Measurements from ENCODE around the gene CFAP100. TPM values are rescaled to one million over a fixed set of nuclear protein-coding genes. Genes with fewer than 3 reads are reported as not detected.

CFAP100 gene
- total and polyA plus RNA-seq, 10 donors, result not detected

- no peak for TF ChIP-seq CTCF (IDR thresholded peaks at IDR 0.05 in 8 of 11, conservative IDR thresholded peaks at IDR 0.05 in 3 of 11)
- H3K27me3 ChIP-seq (replicated peaks in 1 of 7), result peaks cover 0 to 41% (median 11%) of the 10 kb centered on the region in 7 donors
- DNase-seq, result peak; percentile 64
- peaks cover 0 to 6% (median 0%) of the 10 kb centered on the region in 6 donors for H3K4me1 ChIP-seq
- no peaks in the 10 kb centered on the region for H3K36me3 ChIP-seq
- H3K4me3 ChIP-seq, result no peak overlapping the region
- peaks cover 0 to 21% (median 9%) of the 10 kb centered on the region in 8 donors for H3K9me3 ChIP-seq
- 89 to 91% (median 90%) methylated on average over 12 to 14 of the region's 14 CpGs for WGBS, 5 donors
- H3K27ac ChIP-seq, result no peak overlapping the region
- intact Hi-C loops (cut with DNase I; ENCODE audit: low total_unique reads), result no loop called here
Observed at GRCh38 chr3:126398423-126399350, 4.0 kb downstream of the CFAP100 start.

GRCh38 chr3:126399351-126399735 is 4.6 kb downstream of the CFAP100 start:
- H3K36me3 ChIP-seq, result no peaks in the 10 kb centered on the region
- no peak for TF ChIP-seq POLR2AphosphoS5 (IDR thresholded peaks at IDR 0.05)
- no peak for TF ChIP-seq POLR2A (IDR thresholded peaks at IDR 0.05)
- no peak for TF ChIP-seq CTCF (IDR thresholded peaks at IDR 0.05 in 8 of 11, conservative IDR thresholded peaks at IDR 0.05 in 3 of 11)
- no peak overlapping the region for H3K27ac ChIP-seq
- WGBS, 5 donors, result 67 to 78% (median 71%) methylated on average over 1 of the region's 1 CpG
- DNase-seq, result no peak
- H3K9me3 ChIP-seq, result peaks cover 0 to 21% (median 9%) of the 10 kb centered on the region in 8 donors
- H3K4me1 ChIP-seq, result peaks cover 0 to 6% (median 0%) of the 10 kb centered on the region in 6 donors
- intact Hi-C loops (cut with DNase I; ENCODE audit: low total_unique reads), result no loop called here
- H3K4me3 ChIP-seq, result no peak overlapping the region
- peaks cover 0 to 38% (median 9%) of the 10 kb centered on the region in 7 donors for H3K27me3 ChIP-seq (replicated peaks in 1 of 7)

GRCh38 chr3:126399756-126400155 is 5.0 kb downstream of the CFAP100 start:
- Histone ChIP-seq H3K27me3 (replicated peaks in 1 of 7) (peaks cover 0 to 38% (median 5%) of the 10 kb centered on the region in 7 donors), H3K4me1 (peaks cover 0 to 3% (median 0%) of the 10 kb centered on the region in 6 donors), H3K27ac (no peak overlapping the region), H3K4me3 (no peak overlapping the region), H3K36me3 (no peaks in the 10 kb centered on the region), H3K9me3 (peaks cover 0 to 21% (median 9%) of the 10 kb centered on the region in 8 donors)
- intact Hi-C loops (cut with DNase I; ENCODE audit: low total_unique reads), result no loop called here
- no peak for DNase-seq
- no peak for TF ChIP-seq POLR2A (IDR thresholded peaks at IDR 0.05)
- TF ChIP-seq CTCF (IDR thresholded peaks at IDR 0.05 in 8 of 11, conservative IDR thresholded peaks at IDR 0.05 in 3 of 11), result no peak
- TF ChIP-seq POLR2AphosphoS5 (IDR thresholded peaks at IDR 0.05), result no peak
- WGBS, 5 donors, result 89 to 97% (median 93%) methylated on average over 3 to 4 of the region's 4 CpGs

GRCh38 chr3:126401611-126402160 is 7.0 kb downstream of the CFAP100 start:
- peaks cover 0 to 21% (median 9%) of the 10 kb centered on the region in 8 donors for H3K9me3 ChIP-seq
- intact Hi-C loops (cut with DNase I; ENCODE audit: low total_unique reads), result no loop called here
- no peak overlapping the region for H3K27ac ChIP-seq
- peaks cover 0 to 41% (median 0%) of the 10 kb centered on the region in 7 donors for H3K27me3 ChIP-seq (replicated peaks in 1 of 7)
- peak; percentile 62 for DNase-seq
- H3K36me3 ChIP-seq, result no peaks in the 10 kb centered on the region
- 70 to 83% (median 79%) methylated on average over 8 of the region's 8 CpGs for WGBS, 5 donors
- no peaks in the 10 kb centered on the region for H3K4me1 ChIP-seq
- no peak for TF ChIP-seq POLR2AphosphoS5 (IDR thresholded peaks at IDR 0.05)
- TF ChIP-seq CTCF (IDR thresholded peaks at IDR 0.05 in 8 of 11, conservative IDR thresholded peaks at IDR 0.05 in 3 of 11), result no peak
- TF ChIP-seq POLR2A (IDR thresholded peaks at IDR 0.05), result no peak
- no peak overlapping the region for H3K4me3 ChIP-seq
